Glutamatergic neuron (in vitro differentiated cells): ENCODE results near the gene B4GALT6. TPM values are rescaled to one million over a fixed set of nuclear protein-coding genes. Genes with fewer than 3 reads are reported as not detected.
"Not testable (repeated sequence)": the region's sequence is repeated elsewhere in the genome, so short reads cannot be mapped to it uniquely, and the experiment has no call there.

ENCODE experiments used
- DNase-seq: peaks from one replicate; pipeline ENCODE4 v3.0.0; 2022
- H3K27ac Mint-ChIP-seq: one replicate; pipeline ENCODE4 v1.8.0; 2020; ENCODE audit warnings: mild to moderate bottlenecking, mixed read lengths, inconsistent platforms; ENCODE audit not compliant: unreplicated experiment
- H3K27me3 Mint-ChIP-seq: one replicate; pipeline ENCODE4 v1.8.0; 2020; ENCODE audit warnings: mild to moderate bottlenecking, moderate library complexity, mixed read lengths, inconsistent platforms; ENCODE audit not compliant: unreplicated experiment
- H3K36me3 Mint-ChIP-seq: one replicate; pipeline ENCODE4 v1.8.0; 2020; ENCODE audit warnings: mild to moderate bottlenecking, mixed read lengths, inconsistent platforms; ENCODE audit not compliant: unreplicated experiment
- H3K4me1 Mint-ChIP-seq: one replicate; pipeline ENCODE4 v1.8.0; 2020; ENCODE audit warnings: mild to moderate bottlenecking, low read depth, mixed read lengths, inconsistent platforms; ENCODE audit not compliant: unreplicated experiment
- H3K4me3 Mint-ChIP-seq: one replicate; pipeline ENCODE4 v1.8.0; 2020; ENCODE audit warnings: mild to moderate bottlenecking, mixed read lengths, inconsistent platforms; ENCODE audit not compliant: unreplicated experiment
- H3K9me3 Mint-ChIP-seq: one replicate; pipeline ENCODE4 v1.8.0; 2020; ENCODE audit warnings: mild to moderate bottlenecking, moderate library complexity, mixed read lengths, inconsistent platforms; ENCODE audit not compliant: unreplicated experiment
- long read RNA-seq: library from polyadenylated mRNA; unstranded; transcript quantifications from one replicate; pipeline ENCODE4 v2.0.0, GENCODE V29; 2020; ENCODE audit not compliant: unreplicated experiment
- total RNA-seq: library from RNA; stranded (reverse); fragmentation: NEBNext Ultra II Directional; extraction: Animal tissue kit (Norgen Biotek cat#: 25700); gene quantifications from one replicate; pipeline ENCODE4 v1.2.1, GENCODE V29; 2021; ENCODE audit not compliant: unreplicated experiment
- TF ChIP-seq, protein P1 (sequence below): fragments of 200-600 bp; sonication (generic); IDR thresholded peaks from one replicate; pipeline ENCODE4 v1.5.0; 2021; ENCODE audit not compliant: partially characterized antibody, unreplicated experiment

Gene B4GALT6, protein sequence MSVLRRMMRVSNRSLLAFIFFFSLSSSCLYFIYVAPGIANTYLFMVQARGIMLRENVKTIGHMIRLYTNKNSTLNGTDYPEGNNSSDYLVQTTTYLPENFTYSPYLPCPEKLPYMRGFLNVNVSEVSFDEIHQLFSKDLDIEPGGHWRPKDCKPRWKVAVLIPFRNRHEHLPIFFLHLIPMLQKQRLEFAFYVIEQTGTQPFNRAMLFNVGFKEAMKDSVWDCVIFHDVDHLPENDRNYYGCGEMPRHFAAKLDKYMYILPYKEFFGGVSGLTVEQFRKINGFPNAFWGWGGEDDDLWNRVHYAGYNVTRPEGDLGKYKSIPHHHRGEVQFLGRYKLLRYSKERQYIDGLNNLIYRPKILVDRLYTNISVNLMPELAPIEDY
- 16.5 TPM for total RNA-seq
- long read RNA-seq, partial matches to known transcripts: 1 of 1 reads
- long read RNA-seq, other reads (novel, unspliced or antisense): 0 of 1 reads

DNA sequence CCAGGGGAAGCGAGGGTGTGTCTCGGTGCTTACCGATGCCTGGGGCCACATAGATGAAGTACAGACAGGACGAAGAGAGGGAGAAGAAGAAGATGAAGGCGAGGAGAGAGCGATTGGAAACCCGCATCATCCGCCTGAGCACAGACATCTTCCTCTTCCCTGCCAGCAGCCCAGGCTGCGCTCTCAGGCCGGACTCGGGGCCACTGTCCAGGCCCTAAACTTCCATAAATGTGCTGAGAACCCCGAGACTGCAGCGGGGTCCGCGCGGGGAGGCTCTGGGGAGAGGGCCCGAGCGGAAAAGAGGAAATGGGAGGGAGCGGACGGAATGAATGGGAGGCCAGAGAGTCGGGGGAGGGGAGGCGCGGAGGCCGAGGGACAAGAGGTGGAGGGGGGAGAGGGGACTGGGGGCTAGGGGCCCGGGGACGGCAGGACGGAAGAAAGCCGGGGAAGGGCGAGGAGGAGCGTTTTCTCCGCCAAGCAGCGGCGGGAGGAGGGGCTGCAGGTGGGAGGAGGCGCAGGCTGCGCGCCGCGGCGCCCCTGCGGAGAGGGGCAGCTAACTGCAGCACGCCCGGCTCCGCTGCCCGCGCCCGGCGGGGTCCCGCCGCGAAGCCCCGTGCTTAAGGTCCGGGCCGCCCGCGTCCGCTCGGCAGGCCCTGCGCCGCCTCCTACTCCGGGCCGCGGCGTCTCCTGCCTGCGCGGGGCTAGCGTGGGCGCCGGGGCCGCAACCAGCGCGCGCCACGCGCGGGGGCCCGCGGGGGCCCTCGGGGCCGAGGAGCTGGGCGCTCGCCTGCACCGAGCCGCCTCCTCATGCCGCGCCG lies at the start of gene B4GALT6:
Gene B4GALT6 (minus strand): TSS at position 303 of the 818 bp plus-strand sequence. CDS start 155 bp downstream, at position 148.
- Mint-ChIP-seq H3K27ac (peak within 1 kb of the TSS; percentile 95), H3K27me3 (peaks cover 8% of the 10 kb centered on the region), H3K4me3 (peak within 1 kb of the TSS; percentile 94), H3K9me3 (peaks cover 9% of the 10 kb centered on the region), H3K36me3 (no peaks in the 10 kb centered on the region), H3K4me1 (peaks cover 18% of the 10 kb centered on the region)
- DNase-seq: peak; percentile 75
- TF ChIP-seq, protein P1, sequence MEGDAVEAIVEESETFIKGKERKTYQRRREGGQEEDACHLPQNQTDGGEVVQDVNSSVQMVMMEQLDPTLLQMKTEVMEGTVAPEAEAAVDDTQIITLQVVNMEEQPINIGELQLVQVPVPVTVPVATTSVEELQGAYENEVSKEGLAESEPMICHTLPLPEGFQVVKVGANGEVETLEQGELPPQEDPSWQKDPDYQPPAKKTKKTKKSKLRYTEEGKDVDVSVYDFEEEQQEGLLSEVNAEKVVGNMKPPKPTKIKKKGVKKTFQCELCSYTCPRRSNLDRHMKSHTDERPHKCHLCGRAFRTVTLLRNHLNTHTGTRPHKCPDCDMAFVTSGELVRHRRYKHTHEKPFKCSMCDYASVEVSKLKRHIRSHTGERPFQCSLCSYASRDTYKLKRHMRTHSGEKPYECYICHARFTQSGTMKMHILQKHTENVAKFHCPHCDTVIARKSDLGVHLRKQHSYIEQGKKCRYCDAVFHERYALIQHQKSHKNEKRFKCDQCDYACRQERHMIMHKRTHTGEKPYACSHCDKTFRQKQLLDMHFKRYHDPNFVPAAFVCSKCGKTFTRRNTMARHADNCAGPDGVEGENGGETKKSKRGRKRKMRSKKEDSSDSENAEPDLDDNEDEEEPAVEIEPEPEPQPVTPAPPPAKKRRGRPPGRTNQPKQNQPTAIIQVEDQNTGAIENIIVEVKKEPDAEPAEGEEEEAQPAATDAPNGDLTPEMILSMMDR: no peak

DNA sequence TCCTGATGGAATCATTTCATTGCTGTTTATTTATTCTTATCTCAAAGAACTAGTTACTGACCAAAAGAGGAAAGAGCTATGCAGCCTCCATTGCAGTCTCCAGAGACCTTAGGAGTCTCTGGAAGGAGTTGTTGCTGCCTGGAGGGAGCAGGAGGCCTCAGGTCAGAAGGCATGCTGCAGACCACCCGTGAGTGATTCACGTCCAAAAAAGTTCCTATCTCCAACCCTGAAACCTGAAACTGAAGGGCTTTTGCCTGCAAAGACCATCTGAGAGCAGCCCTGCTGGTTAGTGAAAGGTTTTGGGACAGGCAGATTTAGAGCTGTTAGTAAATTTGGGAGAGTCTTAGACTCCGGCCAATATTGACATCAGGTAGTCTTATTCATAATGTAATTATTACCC lies 47.2 kb upstream of the B4GALT6 start:
- Mint-ChIP-seq H3K9me3 (no peaks in the 10 kb centered on the region), H3K27ac (no peak overlapping the region), H3K27me3 (peaks cover 2% of the 10 kb centered on the region), H3K4me1 (no peaks in the 10 kb centered on the region), H3K36me3 (no peaks in the 10 kb centered on the region), H3K4me3 (no peak overlapping the region)
- TF ChIP-seq, protein P1: no peak
- no peak for DNase-seq

DNA sequence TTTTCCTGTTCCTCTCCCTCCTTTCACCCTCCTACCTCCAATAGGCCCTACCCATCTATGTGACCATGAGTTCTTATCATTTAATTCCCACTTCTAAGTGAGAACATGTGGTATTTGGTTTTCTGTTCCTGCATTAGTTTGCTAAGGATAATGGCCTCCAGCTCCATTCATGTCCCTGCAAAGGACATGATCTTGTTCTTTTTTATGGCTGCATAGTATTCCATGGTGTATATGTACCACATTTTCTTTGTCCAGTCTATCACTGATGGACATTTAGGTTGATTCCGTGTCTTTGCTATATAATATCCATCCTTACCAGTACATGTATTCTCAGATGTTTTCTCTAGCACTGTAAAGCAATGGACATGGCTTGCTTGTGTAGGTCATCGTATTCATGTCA lies 44.8 kb upstream of the B4GALT6 start:
- H3K27me3 Mint-ChIP-seq, H3K4me3 Mint-ChIP-seq, H3K9me3 Mint-ChIP-seq, H3K27ac Mint-ChIP-seq, DNase-seq, H3K4me1 Mint-ChIP-seq, H3K36me3 Mint-ChIP-seq: not testable (repeated sequence)

DNA sequence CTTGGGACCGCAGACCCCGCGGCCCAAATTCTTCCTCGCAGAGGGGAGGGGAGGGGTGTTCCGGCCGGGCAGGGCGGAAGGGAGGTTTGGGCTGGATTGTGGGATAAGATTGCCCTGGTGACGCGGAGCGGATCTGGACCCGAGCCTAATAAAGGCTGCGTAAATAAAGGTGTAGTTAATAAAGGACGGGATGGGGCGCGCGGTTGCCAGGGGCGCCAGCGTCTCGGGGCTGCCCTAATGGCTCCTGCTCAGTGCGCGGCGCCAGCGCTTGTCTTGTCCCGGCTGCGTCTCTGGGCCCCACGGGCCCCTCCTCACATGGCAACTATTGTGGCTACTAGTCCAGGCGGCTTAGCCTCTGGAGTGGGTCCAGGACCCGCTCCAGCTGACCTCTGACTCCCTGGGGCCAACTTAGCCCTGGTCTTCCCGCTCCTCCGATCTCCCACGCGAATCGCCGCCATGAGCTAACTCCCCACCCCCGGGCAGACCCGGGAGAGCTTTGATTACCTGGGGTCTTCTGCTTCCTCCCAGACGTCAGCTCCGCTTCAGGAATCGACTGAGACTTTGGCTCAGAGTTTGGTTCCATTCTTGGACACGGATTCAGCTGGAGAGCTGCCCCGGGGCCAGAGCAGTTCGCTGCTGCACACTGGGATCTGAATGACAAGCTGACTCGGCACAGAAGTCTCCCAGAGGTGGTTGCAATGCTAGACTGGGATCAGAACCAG lies 39.8 kb upstream of the B4GALT6 start:
- no peaks in the 10 kb centered on the region for H3K27me3 Mint-ChIP-seq
- H3K4me3 Mint-ChIP-seq: no peak overlapping the region
- peaks cover 6% of the 10 kb centered on the region for H3K36me3 Mint-ChIP-seq
- H3K4me1 Mint-ChIP-seq: no peaks in the 10 kb centered on the region
- no peak overlapping the region for H3K27ac Mint-ChIP-seq
- no peak for DNase-seq
- TF ChIP-seq, protein P1: no peak
- H3K9me3 Mint-ChIP-seq: peaks cover 9% of the 10 kb centered on the region

DNA sequence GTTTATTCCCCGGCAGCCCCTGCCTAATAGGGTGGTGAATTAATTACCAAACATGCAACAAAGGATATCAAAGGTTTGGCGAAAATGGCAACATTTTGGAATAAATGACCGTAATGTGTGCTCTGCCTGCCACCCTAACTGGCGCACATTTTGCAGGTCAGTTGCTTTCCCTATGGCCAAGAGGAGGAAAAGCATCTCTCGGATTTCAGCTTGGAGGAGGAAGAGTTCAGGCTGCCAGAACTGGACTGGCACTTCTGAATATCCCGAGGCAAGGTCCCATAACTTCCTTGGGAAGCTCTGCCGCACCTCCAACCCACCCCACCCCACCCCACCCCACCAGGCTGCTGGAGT lies 39.2 kb upstream of the B4GALT6 start:
- DNase-seq: no peak
- no peak overlapping the region for H3K27ac Mint-ChIP-seq

More for the DNA sequence above, 39.2 kb upstream of the B4GALT6 start:
- Mint-ChIP-seq H3K36me3 (peaks cover 10% of the 10 kb centered on the region), H3K4me1 (no peaks in the 10 kb centered on the region), H3K9me3 (peaks cover 9% of the 10 kb centered on the region), H3K4me3 (no peak overlapping the region), H3K27me3 (no peaks in the 10 kb centered on the region)
- TF ChIP-seq, protein P1: no peak
